ENCODE results near the gene DRC7.

Gene DRC7

GRCh38 chr16:57694725-57695679 is at the start of gene DRC7:
DRC7 (plus strand) TSS chr16:57694806; CDS start chr16:57697950, 3,144 bp downstream.
- DNase-seq (ENCODE audit: low read depth in 2 of 2): peak in 1 of 2 experiments; percentile 7

- DNase-seq (ENCODE audit: low read depth in 2 of 2): no peak
These were observed 49.4 kb upstream of the DRC7 start for GRCh38 chr16:57645169-57645568.

- no peak for DNase-seq (ENCODE audit: low read depth in 2 of 2)
These were observed 48.8 kb upstream of the DRC7 start for GRCh38 chr16:57645691-57646387.

GRCh38 chr16:57646388-57647039 is 48.1 kb upstream of the DRC7 start:
- DNase-seq (ENCODE audit: low read depth in 2 of 2): no peak

- DNase-seq (ENCODE audit: low read depth in 2 of 2): no peak
These were observed 47.3 kb upstream of the DRC7 start for GRCh38 chr16:57647136-57647875.

- no peak for DNase-seq (ENCODE audit: low read depth in 2 of 2)
These were observed 46.5 kb upstream of the DRC7 start for GRCh38 chr16:57648125-57648524.

GRCh38 chr16:57648581-57649442 is 45.8 kb upstream of the DRC7 start:
- DNase-seq (ENCODE audit: low read depth in 2 of 2): peak; percentile 37 to 43

- DNase-seq (ENCODE audit: low read depth in 2 of 2): no peak
These were observed 45.2 kb upstream of the DRC7 start for GRCh38 chr16:57649443-57649751.

- DNase-seq (ENCODE audit: low read depth in 2 of 2): no peak
These were observed 44.8 kb upstream of the DRC7 start for GRCh38 chr16:57649846-57650245.

- DNase-seq (ENCODE audit: low read depth in 2 of 2): no peak
These were observed 43.0 kb upstream of the DRC7 start for GRCh38 chr16:57651344-57652333.

- no peak for DNase-seq (ENCODE audit: low read depth in 2 of 2)
These were observed 41.7 kb upstream of the DRC7 start for GRCh38 chr16:57652695-57653471.

GRCh38 chr16:57653936-57654335 is 40.7 kb upstream of the DRC7 start:
- no peak for DNase-seq (ENCODE audit: low read depth in 2 of 2)

GRCh38 chr16:57656342-57656955 is 38.2 kb upstream of the DRC7 start:
- DNase-seq (ENCODE audit: low read depth in 2 of 2): no peak

GRCh38 chr16:57657228-57657627 is 37.4 kb upstream of the DRC7 start:
- no peak for DNase-seq (ENCODE audit: low read depth in 2 of 2)

- DNase-seq (ENCODE audit: low read depth in 2 of 2): no peak
These were observed 36.3 kb upstream of the DRC7 start for GRCh38 chr16:57658130-57658877.

- no peak for DNase-seq (ENCODE audit: low read depth in 2 of 2)
These were observed 35.5 kb upstream of the DRC7 start for GRCh38 chr16:57658878-57659674.
